ENCODE results near the gene FHOD3. TPM values are rescaled to one million over a fixed set of nuclear protein-coding genes. Genes with fewer than 3 reads are reported as not detected.

The FHOD3 gene
- total and polyA plus RNA-seq, 2 of the 8 experiments (the other 6 are each of a cell fraction or from before 2014, with no cell fraction given) = 9.7 to 10.5 TPM

DNA sequence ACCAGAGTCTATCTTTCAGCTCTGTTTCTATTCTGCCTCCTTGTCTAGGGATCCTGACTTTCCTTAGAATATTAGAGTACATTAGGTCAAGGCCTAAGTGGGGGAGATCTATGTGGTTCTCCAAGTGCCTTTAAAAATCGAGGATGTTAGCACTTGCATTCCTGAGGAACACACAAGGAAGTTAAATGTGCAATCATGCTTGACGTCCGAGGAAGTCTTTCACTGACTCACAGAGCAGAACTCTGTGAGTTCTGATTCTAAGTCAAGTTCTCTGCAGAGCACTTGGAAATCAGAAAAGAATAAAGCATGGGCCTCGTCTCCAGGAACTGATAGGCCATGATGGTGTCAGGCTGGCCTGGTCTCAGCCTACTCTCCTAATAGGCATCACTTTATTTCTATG is 17.2 kb downstream of the FHOD3 start (continued):
- no peak for TF ChIP-seq JUN (IDR thresholded peaks at IDR 0.05; ENCODE audit: low read depth, low read length)
- no peak for TF ChIP-seq EGR1 (IDR thresholded peaks at IDR 0.05; ENCODE audit: borderline replicate concordance, low read depth, low read length)
